ENCODE results near the gene TRIML2. TPM values are rescaled to one million over a fixed set of nuclear protein-coding genes. Genes with fewer than 3 reads are reported as not detected.
"Not testable (repeated sequence)": the region's sequence is repeated elsewhere in the genome, so short reads cannot be mapped to it uniquely, and the experiment has no call there.

Gene TRIML2
- total RNA-seq, 1 donor from 2014 or later = not detected

GRCh38 chr4:188061083-188061482, 48.3 kb downstream of the TRIML2 start:
- TF ChIP-seq, protein P1, sequence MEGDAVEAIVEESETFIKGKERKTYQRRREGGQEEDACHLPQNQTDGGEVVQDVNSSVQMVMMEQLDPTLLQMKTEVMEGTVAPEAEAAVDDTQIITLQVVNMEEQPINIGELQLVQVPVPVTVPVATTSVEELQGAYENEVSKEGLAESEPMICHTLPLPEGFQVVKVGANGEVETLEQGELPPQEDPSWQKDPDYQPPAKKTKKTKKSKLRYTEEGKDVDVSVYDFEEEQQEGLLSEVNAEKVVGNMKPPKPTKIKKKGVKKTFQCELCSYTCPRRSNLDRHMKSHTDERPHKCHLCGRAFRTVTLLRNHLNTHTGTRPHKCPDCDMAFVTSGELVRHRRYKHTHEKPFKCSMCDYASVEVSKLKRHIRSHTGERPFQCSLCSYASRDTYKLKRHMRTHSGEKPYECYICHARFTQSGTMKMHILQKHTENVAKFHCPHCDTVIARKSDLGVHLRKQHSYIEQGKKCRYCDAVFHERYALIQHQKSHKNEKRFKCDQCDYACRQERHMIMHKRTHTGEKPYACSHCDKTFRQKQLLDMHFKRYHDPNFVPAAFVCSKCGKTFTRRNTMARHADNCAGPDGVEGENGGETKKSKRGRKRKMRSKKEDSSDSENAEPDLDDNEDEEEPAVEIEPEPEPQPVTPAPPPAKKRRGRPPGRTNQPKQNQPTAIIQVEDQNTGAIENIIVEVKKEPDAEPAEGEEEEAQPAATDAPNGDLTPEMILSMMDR (IDR thresholded peaks at IDR 0.05; ENCODE audit: insufficient read depth, low read length, severe bottlenecking) = no peak
- DNase-seq (ENCODE audit: low read depth) = no peak
- no peaks in the 10 kb centered on the region for H3K27me3 ChIP-seq (ENCODE audit: control insufficient read depth, insufficient read depth, low read length)
- H3K4me3 ChIP-seq (ENCODE audit: low read depth, low read length) = no peak overlapping the region
- no peaks in the 10 kb centered on the region for H3K36me3 ChIP-seq (ENCODE audit: control insufficient read depth, insufficient read depth, low read length)
- FAIRE-seq = no peak

- FAIRE-seq (no peak), DNase-seq (ENCODE audit: low read depth) (no peak)
- TF ChIP-seq, protein P1 (IDR thresholded peaks at IDR 0.05; ENCODE audit: insufficient read depth, low read length, severe bottlenecking) = no peak
- no peak overlapping the region for H3K4me3 ChIP-seq (ENCODE audit: low read depth, low read length)
- H3K36me3 ChIP-seq (ENCODE audit: control insufficient read depth, insufficient read depth, low read length) = no peaks in the 10 kb centered on the region
- no peaks in the 10 kb centered on the region for H3K27me3 ChIP-seq (ENCODE audit: control insufficient read depth, insufficient read depth, low read length)
Observed at GRCh38 chr4:188053302-188053701, 56.1 kb downstream of the TRIML2 start.

- Histone ChIP-seq H3K36me3 (ENCODE audit: control insufficient read depth, insufficient read depth, low read length) (no peaks in the 10 kb centered on the region), H3K4me3 (ENCODE audit: low read depth, low read length) (no peak overlapping the region), H3K27me3 (ENCODE audit: control insufficient read depth, insufficient read depth, low read length) (no peaks in the 10 kb centered on the region)
- no peak for FAIRE-seq
- no peak for DNase-seq (ENCODE audit: low read depth)
- TF ChIP-seq, protein P1 (IDR thresholded peaks at IDR 0.05; ENCODE audit: insufficient read depth, low read length, severe bottlenecking) = no peak
Observed at GRCh38 chr4:188046657-188047056, 62.7 kb downstream of the TRIML2 start.

DNA sequence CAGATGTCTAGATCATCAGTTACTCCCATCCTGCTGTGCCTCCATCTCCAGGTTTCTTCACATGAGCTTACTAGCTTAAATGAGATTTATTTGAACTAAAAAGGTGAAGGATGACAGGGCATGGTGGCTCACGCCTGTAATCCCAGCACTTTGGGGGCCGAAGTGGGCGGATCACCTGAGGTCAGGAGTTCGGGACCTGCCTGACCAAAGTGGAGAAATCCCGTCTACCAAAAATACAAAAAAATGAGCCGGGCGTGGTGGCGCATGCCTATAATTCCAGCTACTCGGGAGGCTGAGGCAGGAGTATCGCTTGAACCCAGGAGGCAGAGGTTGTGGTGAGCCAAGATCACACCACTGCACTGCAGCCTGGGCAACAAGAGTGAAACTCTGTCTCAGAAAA, 63.9 kb downstream of the TRIML2 start:
- not testable (repeated sequence) for H3K27me3 ChIP-seq (ENCODE audit: control insufficient read depth, insufficient read depth, low read length); FAIRE-seq; H3K4me3 ChIP-seq (ENCODE audit: low read depth, low read length); H3K36me3 ChIP-seq (ENCODE audit: control insufficient read depth, insufficient read depth, low read length); DNase-seq (ENCODE audit: low read depth)

GRCh38 chr4:188043154-188043553, 66.2 kb downstream of the TRIML2 start:
- H3K27me3 ChIP-seq (ENCODE audit: control insufficient read depth, insufficient read depth, low read length) = no peaks in the 10 kb centered on the region
- H3K36me3 ChIP-seq (ENCODE audit: control insufficient read depth, insufficient read depth, low read length) = no peaks in the 10 kb centered on the region
- no peak for FAIRE-seq
- TF ChIP-seq, protein P1 (IDR thresholded peaks at IDR 0.05; ENCODE audit: insufficient read depth, low read length, severe bottlenecking) = no peak
- DNase-seq (ENCODE audit: low read depth) = no peak
- no peak overlapping the region for H3K4me3 ChIP-seq (ENCODE audit: low read depth, low read length)

DNA sequence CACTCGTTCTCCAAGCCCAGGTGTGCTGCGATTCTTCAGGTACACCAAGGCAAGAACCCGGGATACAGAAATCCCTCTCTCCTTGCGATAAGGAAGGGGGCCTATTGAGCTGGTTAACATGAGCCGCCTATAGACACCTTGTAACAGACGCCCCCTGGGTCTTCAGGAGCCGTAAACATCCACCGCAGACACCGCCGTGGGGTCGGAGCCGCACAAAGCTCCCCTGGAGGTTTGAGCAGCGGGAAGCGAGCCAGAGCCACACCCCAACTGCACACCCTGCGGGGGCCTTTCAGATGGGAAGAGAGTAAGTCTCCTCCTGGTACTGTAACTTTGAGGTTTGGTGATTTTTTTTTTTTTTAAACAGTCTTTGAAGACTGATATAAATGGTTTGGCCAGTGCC, 67.2 kb downstream of the TRIML2 start:
- no peak for DNase-seq (ENCODE audit: low read depth)
- Histone ChIP-seq H3K4me3 (ENCODE audit: low read depth, low read length) (no peak overlapping the region), H3K27me3 (ENCODE audit: control insufficient read depth, insufficient read depth, low read length) (no peaks in the 10 kb centered on the region), H3K36me3 (ENCODE audit: control insufficient read depth, insufficient read depth, low read length) (no peaks in the 10 kb centered on the region)
- TF ChIP-seq, protein P1 (IDR thresholded peaks at IDR 0.05; ENCODE audit: insufficient read depth, low read length, severe bottlenecking) = no peak
- FAIRE-seq = no peak
